SK-N-SH treated with all-trans-retinoic acid at 6 μM for 48 hours (cell line): ENCODE results near the gene IKZF1.

Source experiments
- TCF4 ChIP-seq: fragments of 250-450 bp; sonication (Bioruptor Pico); IDR thresholded peaks from 2 replicates; pipeline ENCODE4 v1.8.0; 2021; ENCODE audit warnings: mild to moderate bottlenecking, moderate library complexity, borderline replicate concordance
- ZFP30 ChIP-seq: fragments of 450-650 bp; formaldehyde crosslinking; IDR thresholded peaks from 2 replicates; pipeline ENCODE4 v1.5.0; 2022; ENCODE audit warnings: mild to moderate bottlenecking, moderate library complexity

- TF ChIP-seq ZFP30 (CRISPR knock-in tag) (no peak), TCF4 (CRISPR knock-in tag) (no peak)
Observed at GRCh38 chr7:50306494-50307367, 2.2 kb downstream of the IKZF1 start.
